Keratinocyte (primary cell): ENCODE data around the gene FAM120AOS. TPM values are rescaled to one million over a fixed set of nuclear protein-coding genes. Genes with fewer than 3 reads are reported as not detected.

ENCODE experiments used
- DNase-seq: peaks from one replicate; pipeline ENCODE4 v3.0.0-alpha.2; 2011; ENCODE audit warnings: low read depth, missing footprints, low spot score
- FAIRE-seq: peaks from 2 replicates; lab custom pipeline; 2011; peaks lifted over from hg19 to GRCh38; lab: Jason Lieb, UNC
- H2AFZ ChIP-seq: 2 replicates; pipeline ENCODE4 v1.6.0; 2012; ENCODE audit warnings: low read length, control low read depth, inconsistent platforms; ENCODE audit not compliant: control insufficient read depth
- H3K27ac ChIP-seq: 2 replicates; pipeline ENCODE4 v1.5.1; 2011; ENCODE audit warnings: low read length; ENCODE audit not compliant: control insufficient read depth, insufficient read depth
- H3K27me3 ChIP-seq: 3 replicates; pipeline ENCODE4 v1.6.0; 2011; ENCODE audit warnings: low read length; ENCODE audit not compliant: control insufficient read depth, insufficient read depth; ENCODE audit errors: extremely low read depth
- H3K36me3 ChIP-seq, 2 experiments: 2 replicates in 1 of 2; 3 replicates in 1 of 2; pipeline ENCODE4 v1.5.1; 2011; ENCODE audit warnings: low read length in 2 of 2, mild to moderate bottlenecking in 1 of 2; ENCODE audit not compliant: control insufficient read depth in 2 of 2, insufficient read depth in 2 of 2; ENCODE audit errors: extremely low read depth in 1 of 2
- H3K4me1 ChIP-seq: 3 replicates; pipeline ENCODE4 v1.5.1; 2011; ENCODE audit warnings: low read length; ENCODE audit not compliant: control insufficient read depth, insufficient read depth; ENCODE audit errors: extremely low read depth
- H3K4me2 ChIP-seq: 3 replicates; pipeline ENCODE4 v1.6.0; 2011; ENCODE audit warnings: low read depth, low read length; ENCODE audit not compliant: control insufficient read depth, insufficient read depth; ENCODE audit errors: extremely low read depth
- H3K4me3 ChIP-seq, 3 experiments: fragments of 200-600 bp in 1 of 3; sonication (generic) in 1 of 3; 2 replicates in 2 of 3; 3 replicates in 1 of 3; pipeline ENCODE4 v1.5.1; 2011 to 2016; ENCODE audit warnings: low read length in 3 of 3, mild to moderate bottlenecking in 3 of 3, control low read depth in 2 of 3, inconsistent platforms in 1 of 3, low read depth in 1 of 3, mixed read lengths in 1 of 3, mixed run types in 1 of 3, moderate library complexity in 1 of 3; ENCODE audit not compliant: control insufficient read depth in 2 of 3, insufficient read depth in 2 of 3; ENCODE audit errors: extremely low read depth in 1 of 3
- H3K79me2 ChIP-seq: 2 replicates; pipeline ENCODE4 v1.6.0; 2012; ENCODE audit warnings: low read length; ENCODE audit not compliant: control insufficient read depth, insufficient read depth
- H3K9ac ChIP-seq: 3 replicates; pipeline ENCODE4 v1.6.0; 2011; ENCODE audit warnings: low read length; ENCODE audit not compliant: control insufficient read depth, insufficient read depth; ENCODE audit errors: extremely low read depth
- H3K9me1 ChIP-seq: 3 replicates; pipeline ENCODE4 v1.6.0; 2011; ENCODE audit warnings: low read length; ENCODE audit not compliant: control insufficient read depth, insufficient read depth; ENCODE audit errors: extremely low read depth
- H3K9me3 ChIP-seq: 2 replicates; pipeline ENCODE4 v1.5.1; 2012; ENCODE audit warnings: low read depth, low read length; ENCODE audit not compliant: control insufficient read depth
- H4K20me1 ChIP-seq: 3 replicates; pipeline ENCODE4 v1.6.0; 2011; ENCODE audit warnings: low read length; ENCODE audit not compliant: control insufficient read depth, insufficient read depth; ENCODE audit errors: extremely low read depth
- CTCF ChIP-seq, 3 experiments: IDR thresholded peaks in 1 of 3; conservative IDR thresholded peaks in 1 of 3; optimal IDR thresholded peaks in 1 of 3; 2 replicates in 2 of 3; 3 replicates in 1 of 3; pipeline versions ENCODE3 to v1.5.1; 2011; ENCODE audit warnings: low read length in 3 of 3, mild to moderate bottlenecking in 3 of 3, moderate library complexity in 2 of 3, control low read depth in 1 of 3, inconsistent platforms in 1 of 3; ENCODE audit not compliant: insufficient read depth in 2 of 3; ENCODE audit errors: extremely low read depth in 1 of 3
- EZH2 ChIP-seq: IDR thresholded peaks from one replicate; pipeline ENCODE4 v1.6.1; 2012; ENCODE audit warnings: inconsistent platforms, mild to moderate bottlenecking, low read length, moderate library complexity
- dilution Hi-C: fragments of 300-500 bp; cut with MboI; formaldehyde crosslinking; loops from one replicate; pipeline ENCODE4 v1.7.0; 2020; ENCODE audit warnings: low sequenced_read_pairs; ENCODE audit not compliant: extremely low pct_ligation_motif_present
- polyA plus RNA-seq, 5 experiments: library from polyadenylated mRNA; depleted of rRNA in 3 of 5; stranded (reverse) in 3 of 5; stranded (forward) in 1 of 5; unstranded in 1 of 5; fragments of >200 nt; gene quantifications; 1 replicate in 1 of 5; 2 replicates in 3 of 5; 3 replicates in 1 of 5; pipeline versions ENCODE4 v1.2.1 to v1.2.3, GENCODE V29; 2011 to 2012; ENCODE audit warnings: missing spikeins in 2 of 5, low read depth in 1 of 5, low replicate concordance in 1 of 5

The FAM120AOS gene
- polyA plus RNA-seq, 1 donor (not counting 4 experiments of a cell fraction or from before 2014, with no cell fraction given), result 18.6 TPM

DNA sequence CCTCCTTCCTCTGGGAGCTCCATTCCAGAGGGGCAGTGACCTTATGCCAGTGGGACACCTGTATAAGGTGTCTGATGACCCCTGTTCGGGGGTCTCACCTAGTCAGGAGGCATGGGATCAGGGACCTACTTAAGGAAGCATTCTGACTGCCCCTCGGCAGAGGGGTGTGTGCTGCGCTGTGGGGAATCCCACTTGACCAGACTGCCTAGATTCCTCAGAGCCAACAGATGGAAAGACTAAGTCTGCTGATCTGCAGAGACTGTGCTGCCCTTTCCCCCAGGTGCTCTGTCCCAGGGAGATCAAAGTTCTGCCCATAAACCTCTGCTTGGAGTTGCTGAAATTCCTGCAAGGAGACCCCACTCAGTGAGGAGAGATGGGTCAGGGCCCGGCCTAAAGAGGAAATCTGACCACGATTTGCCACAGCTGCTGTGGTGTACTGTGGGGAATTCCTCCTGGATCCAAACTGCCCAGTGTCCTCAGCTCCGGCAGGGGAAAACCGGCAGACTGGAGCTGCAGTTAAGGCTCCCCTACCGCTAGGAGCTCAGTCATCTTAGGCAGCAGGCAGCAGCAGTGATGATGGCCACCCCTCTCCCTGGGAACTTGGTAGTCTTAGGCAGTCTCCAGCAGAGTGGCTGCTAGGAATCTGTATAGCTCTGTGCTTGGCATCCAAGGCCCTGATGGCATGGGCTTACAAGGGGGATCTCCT is 36.7 kb downstream of the FAM120AOS start:
- Histone ChIP-seq H2AFZ (no peak overlapping the region), H3K4me2 (no peak overlapping the region), H3K4me1 (no peaks in the 10 kb centered on the region), H3K27me3 (no peaks in the 10 kb centered on the region), H3K9me1 (no peaks in the 10 kb centered on the region), H3K9ac (no peak overlapping the region), H3K9me3 (no peaks in the 10 kb centered on the region), H3K36me3 (no peaks in the 10 kb centered on the region), H4K20me1 (no peaks in the 10 kb centered on the region), H3K27ac (no peak overlapping the region), H3K79me2 (no peaks in the 10 kb centered on the region), H3K4me3 (no peak overlapping the region)
- dilution Hi-C loops, result no loop called here
- no peak for DNase-seq
- FAIRE-seq, result no peak
- TF ChIP-seq EZH2, result no peak
- no peak for TF ChIP-seq CTCF (optimal IDR thresholded peaks at IDR 0.05 in 1 of 3, IDR thresholded peaks at IDR 0.05 in 1 of 3, conservative IDR thresholded peaks at IDR 0.05 in 1 of 3; ENCODE audit: extremely low read depth in 1 of 3, insufficient read depth in 2 of 3, low read length in 3 of 3)

- Histone ChIP-seq H3K9me1 (no peaks in the 10 kb centered on the region), H3K4me1 (no peaks in the 10 kb centered on the region), H3K36me3 (no peaks in the 10 kb centered on the region), H2AFZ (no peak overlapping the region), H3K9me3 (no peaks in the 10 kb centered on the region), H3K4me3 (no peak overlapping the region), H3K27me3 (no peaks in the 10 kb centered on the region), H3K27ac (no peak overlapping the region), H3K79me2 (no peaks in the 10 kb centered on the region), H3K4me2 (no peak overlapping the region), H4K20me1 (no peaks in the 10 kb centered on the region), H3K9ac (no peak overlapping the region)
- TF ChIP-seq CTCF (optimal IDR thresholded peaks at IDR 0.05 in 1 of 3, IDR thresholded peaks at IDR 0.05 in 1 of 3, conservative IDR thresholded peaks at IDR 0.05 in 1 of 3; ENCODE audit: extremely low read depth in 1 of 3, insufficient read depth in 2 of 3, low read length in 3 of 3) (no peak), EZH2 (no peak)
- dilution Hi-C loops, result no loop called here
- no peak for FAIRE-seq
- DNase-seq, result no peak
Observed at GRCh38 chr9:93415176-93415690, 38.1 kb downstream of the FAM120AOS start.
